SK-N-SH treated with all-trans-retinoic acid at 6 μM for 48 hours (cell line): ENCODE measurements around the gene GOLPH3.

Source experiments
- ATAC-seq: fragments of 200-7000 bp; cut with Tn5 transposase; 3 replicates; pipeline ENCODE4 v1.9.1; 2020; ENCODE audit warnings: mild to moderate bottlenecking, moderate library complexity
- ARNTL ChIP-seq: fragments of 450-650 bp; formaldehyde crosslinking; IDR thresholded peaks from 2 replicates; pipeline ENCODE4 v1.5.0; 2020; ENCODE audit warnings: low read depth, mild to moderate bottlenecking, moderate library complexity, borderline replicate concordance
- CREB5 ChIP-seq: fragments of 250-450 bp; sonication (Bioruptor Pico); IDR thresholded peaks from 2 replicates; pipeline ENCODE4 v1.5.1; 2020; ENCODE audit warnings: low read depth, mild to moderate bottlenecking, moderate library complexity
- CSDC2 ChIP-seq: fragments of 250-450 bp; sonication (Bioruptor Pico); IDR thresholded peaks from 2 replicates; pipeline ENCODE4 v1.5.0; 2020; ENCODE audit warnings: mild to moderate bottlenecking, moderate library complexity
- CSRNP3 ChIP-seq: fragments of 250-450 bp; sonication (Bioruptor Pico); IDR thresholded peaks from 2 replicates; pipeline ENCODE4 v1.5.1; 2021; ENCODE audit warnings: mild to moderate bottlenecking, moderate library complexity
- ESRRG ChIP-seq: fragments of 250-450 bp; sonication (Bioruptor Pico); IDR thresholded peaks from 2 replicates; pipeline ENCODE4 v1.6.1; 2021; ENCODE audit warnings: mild to moderate bottlenecking
- GLIS3 ChIP-seq: fragments of 250-450 bp; sonication (Bioruptor Pico); IDR thresholded peaks from 2 replicates; pipeline ENCODE4 v1.5.0; 2020; ENCODE audit warnings: mild to moderate bottlenecking, moderate library complexity
- ISL1 ChIP-seq: fragments of 250-450 bp; sonication (Bioruptor Pico); IDR thresholded peaks from 2 replicates; pipeline ENCODE4 v2.1.2; 2022; ENCODE audit warnings: mild to moderate bottlenecking, moderate library complexity
- OSR1 ChIP-seq: fragments of 250-450 bp; sonication (Bioruptor Pico); IDR thresholded peaks from 2 replicates; pipeline ENCODE4 v1.8.0; 2022; ENCODE audit warnings: moderate library complexity, mild to moderate bottlenecking, inconsistent platforms
- PATZ1 ChIP-seq: fragments of 250-450 bp; sonication (Bioruptor Pico); IDR thresholded peaks from 2 replicates; pipeline ENCODE4 v1.8.0; 2020; ENCODE audit warnings: mild to moderate bottlenecking, moderate library complexity, borderline replicate concordance
- POU6F1 ChIP-seq: fragments of 250-450 bp; sonication (Bioruptor Pico); IDR thresholded peaks from 2 replicates; pipeline ENCODE4 v1.8.0; 2021; ENCODE audit warnings: low read depth, mild to moderate bottlenecking, moderate library complexity, borderline replicate concordance
- PPARA ChIP-seq: fragments of 250-450 bp; sonication (Bioruptor Pico); IDR thresholded peaks from 2 replicates; pipeline ENCODE4 v1.5.0; 2020; ENCODE audit warnings: mild to moderate bottlenecking, borderline replicate concordance
- RARB ChIP-seq: fragments of 250-450 bp; sonication (Bioruptor Pico); IDR thresholded peaks from 2 replicates; pipeline ENCODE4 v1.8.0; 2021; ENCODE audit warnings: mild to moderate bottlenecking, moderate library complexity
- SNAI2 ChIP-seq: fragments of 250-450 bp; sonication (Bioruptor Pico); IDR thresholded peaks from 2 replicates; pipeline ENCODE4 v1.5.0; 2020; ENCODE audit warnings: mild to moderate bottlenecking, moderate library complexity
- TOX ChIP-seq: fragments of 250-450 bp; sonication (Bioruptor Pico); IDR thresholded peaks from 2 replicates; pipeline ENCODE4 v1.8.0; 2021; ENCODE audit warnings: mild to moderate bottlenecking, moderate library complexity, borderline replicate concordance
- TSHZ2 ChIP-seq: fragments of 250-450 bp; sonication (Bioruptor Pico); IDR thresholded peaks from 2 replicates; pipeline ENCODE4 v1.5.0; 2020; ENCODE audit warnings: mild to moderate bottlenecking, moderate library complexity
- ZC3H10 ChIP-seq: fragments of 250-450 bp; sonication (Bioruptor Pico); IDR thresholded peaks from 2 replicates; pipeline ENCODE4 v1.5.1; 2021; ENCODE audit warnings: mild to moderate bottlenecking, moderate library complexity
- ZFP3 ChIP-seq: fragments of 250-450 bp; sonication (Bioruptor Pico); IDR thresholded peaks from 2 replicates; pipeline ENCODE4 v1.5.0; 2020; ENCODE audit warnings: mild to moderate bottlenecking, moderate library complexity
- ZNF565 ChIP-seq: fragments of 450-650 bp; formaldehyde crosslinking; conservative IDR thresholded peaks from 2 replicates; pipeline ENCODE4 v1.5.0; 2020; ENCODE audit warnings: low read depth, mild to moderate bottlenecking, moderate library complexity
- ZNF70 ChIP-seq: fragments of 450-650 bp; formaldehyde crosslinking; IDR thresholded peaks from 2 replicates; pipeline ENCODE4 v1.5.0; 2020; ENCODE audit warnings: mild to moderate bottlenecking, moderate library complexity
- ZNF8 ChIP-seq: fragments of 450-650 bp; formaldehyde crosslinking; IDR thresholded peaks from 2 replicates; pipeline ENCODE4 v1.5.0; 2020; ENCODE audit warnings: mild to moderate bottlenecking, moderate library complexity

The GOLPH3 gene

GRCh38 chr5:32089146-32090000 lies 84.7 kb downstream of the GOLPH3 start (continued):
- TF ChIP-seq GLIS3 (CRISPR knock-in tag) (no peak), CSDC2 (CRISPR knock-in tag) (no peak), ESRRG (CRISPR knock-in tag) (no peak), ISL1 (no peak), ZNF565 (no peak), ZFP3 (CRISPR knock-in tag) (no peak), TSHZ2 (CRISPR knock-in tag) (no peak), SNAI2 (no peak), RARB (CRISPR knock-in tag) (no peak)

- no peak for ATAC-seq
- no peak for TF ChIP-seq ISL1
- no peak for TF ChIP-seq ZFP3 (CRISPR knock-in tag)
- TF ChIP-seq PATZ1 (CRISPR knock-in tag), result no peak
- no peak for TF ChIP-seq ZC3H10 (CRISPR knock-in tag)
- TF ChIP-seq ARNTL (CRISPR knock-in tag), result no peak
- TF ChIP-seq CSRNP3 (CRISPR knock-in tag), result no peak
- TF ChIP-seq POU6F1 (CRISPR knock-in tag), result no peak
- TF ChIP-seq CREB5 (CRISPR knock-in tag), result no peak
- no peak for TF ChIP-seq ESRRG (CRISPR knock-in tag)
- no peak for TF ChIP-seq GLIS3 (CRISPR knock-in tag)
- TF ChIP-seq OSR1 (CRISPR knock-in tag), result no peak
- TF ChIP-seq ZNF8 (CRISPR knock-in tag), result no peak
- no peak for TF ChIP-seq TSHZ2 (CRISPR knock-in tag)
- no peak for TF ChIP-seq SNAI2
- TF ChIP-seq ZNF70 (CRISPR knock-in tag), result no peak
- no peak for TF ChIP-seq PPARA (CRISPR knock-in tag)
- no peak for TF ChIP-seq RARB (CRISPR knock-in tag)
- TF ChIP-seq TOX (CRISPR knock-in tag), result no peak
- TF ChIP-seq CSDC2 (CRISPR knock-in tag), result no peak
Measured at GRCh38 chr5:32088214-32088613, 85.9 kb downstream of the GOLPH3 start.
